GM18502 (cell line): ENCODE results near the gene ANAPC7.

Experiments used
- ATAC-seq: cut with Tn5 transposase; IDR thresholded peaks from one replicate; pipeline ENCODE4 v1.9.1; 2021; ENCODE audit warnings: mild to moderate bottlenecking; ENCODE audit not compliant: unreplicated experiment, poor library complexity

Gene ANAPC7

DNA sequence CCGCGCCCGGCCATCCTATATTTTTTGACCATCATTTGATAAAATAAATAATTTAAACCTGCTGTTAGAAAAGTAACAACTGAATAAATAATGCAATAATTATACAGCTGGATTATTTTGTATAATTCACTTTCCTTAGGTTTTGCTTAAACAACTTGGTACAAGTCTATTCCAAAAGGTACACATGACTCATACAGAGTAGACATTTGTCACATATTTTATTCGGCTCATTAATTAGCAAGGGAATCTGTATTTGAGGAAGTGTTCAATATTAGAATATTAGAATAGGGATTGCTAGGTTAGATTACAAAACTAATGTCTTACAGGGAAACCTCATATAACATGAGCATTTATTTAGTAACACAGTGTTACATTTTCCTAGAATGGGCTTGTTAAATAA lies 73.8 kb downstream of the ANAPC7 start:
- ATAC-seq = no peak
